GM19463 (cell line): ENCODE measurements around the gene THRB.

Experiments used
- ATAC-seq: cut with Tn5 transposase; IDR thresholded peaks from one replicate; pipeline ENCODE4 v1.9.1; 2021; ENCODE audit warnings: mild to moderate bottlenecking, moderate library complexity; ENCODE audit not compliant: unreplicated experiment

The THRB gene

GRCh38 chr3:24513463-24513862, 18.8 kb upstream of the THRB start:
- ATAC-seq = no peak

GRCh38 chr3:24512564-24513197, 18.0 kb upstream of the THRB start:
- ATAC-seq = no peak

GRCh38 chr3:24510030-24510648, 15.5 kb upstream of the THRB start:
- no peak for ATAC-seq

GRCh38 chr3:24508423-24508839, 13.8 kb upstream of the THRB start:
- no peak for ATAC-seq

GRCh38 chr3:24507776-24508422, 13.2 kb upstream of the THRB start:
- ATAC-seq = no peak

- ATAC-seq = no peak
These were observed 12.5 kb upstream of the THRB start for GRCh38 chr3:24506966-24507775.

- no peak for ATAC-seq
These were observed 11.3 kb upstream of the THRB start for GRCh38 chr3:24505691-24506550.

- ATAC-seq = no peak
These were observed 10.1 kb upstream of the THRB start for GRCh38 chr3:24504772-24505171.

GRCh38 chr3:24503616-24504113, 9.0 kb upstream of the THRB start:
- peak; percentile 89 for ATAC-seq

- ATAC-seq = no peak
These were observed 8.0 kb upstream of the THRB start for GRCh38 chr3:24502690-24503089.

- no peak for ATAC-seq
These were observed 6.2 kb upstream of the THRB start for GRCh38 chr3:24500806-24501205.

- no peak for ATAC-seq
These were observed 5.3 kb upstream of the THRB start for GRCh38 chr3:24499991-24500390.

GRCh38 chr3:24498796-24499195, 4.1 kb upstream of the THRB start:
- ATAC-seq = no peak

- no peak for ATAC-seq
These were observed 3.7 kb upstream of the THRB start for GRCh38 chr3:24498391-24498790.

GRCh38 chr3:24497942-24498341, 3.3 kb upstream of the THRB start:
- ATAC-seq = no peak

- ATAC-seq = no peak
These were observed 2.2 kb upstream of the THRB start for GRCh38 chr3:24496529-24497482.

- peak; percentile 8 for ATAC-seq
These were observed 810 bp upstream of the THRB start for GRCh38 chr3:24495326-24495994.

GRCh38 chr3:24493746-24494617, 668 bp downstream of the THRB start:
- no peak for ATAC-seq
